NCI-H345 (cell line): ENCODE results near the gene IGFBP1.

Experiments
- DNase-seq: peaks from one replicate; lab custom pipeline; 2025; lab: John Stamatoyannopoulos, UW

The IGFBP1 gene

GRCh38 chr7:45909561-45909960, 21.3 kb downstream of the IGFBP1 start:
- no peak for DNase-seq

GRCh38 chr7:45910855-45911254, 22.6 kb downstream of the IGFBP1 start:
- DNase-seq, result no peak

- no peak for DNase-seq
Observed at GRCh38 chr7:45911311-45911710, 23.0 kb downstream of the IGFBP1 start.

GRCh38 chr7:45912972-45913371, 24.7 kb downstream of the IGFBP1 start:
- DNase-seq, result no peak

- no peak for DNase-seq
Observed at GRCh38 chr7:45914911-45915310, 26.6 kb downstream of the IGFBP1 start.

- DNase-seq, result no peak
Observed at GRCh38 chr7:45915606-45916005, 27.3 kb downstream of the IGFBP1 start.

GRCh38 chr7:45917064-45917463, 28.8 kb downstream of the IGFBP1 start:
- no peak for DNase-seq

- DNase-seq, result peak; percentile 54
Observed at GRCh38 chr7:45917658-45918057, 29.4 kb downstream of the IGFBP1 start.

GRCh38 chr7:45918556-45918955, 30.3 kb downstream of the IGFBP1 start:
- DNase-seq, result no peak

- DNase-seq, result no peak
Observed at GRCh38 chr7:45919231-45919784, 31.0 kb downstream of the IGFBP1 start.

GRCh38 chr7:45919993-45920459, 31.7 kb downstream of the IGFBP1 start:
- DNase-seq, result no peak

GRCh38 chr7:45920502-45921380, 32.5 kb downstream of the IGFBP1 start, which contains the start of gene IGFBP3:
IGFBP3 (minus strand) TSS chr7:45921272; CDS start chr7:45921140, 132 bp downstream.
- peak; percentile 43 for DNase-seq

GRCh38 chr7:45921381-45921698, 33.1 kb downstream of the IGFBP1 start:
- no peak for DNase-seq

- peak; percentile 13 for DNase-seq
Observed at GRCh38 chr7:45921699-45922519, 33.6 kb downstream of the IGFBP1 start.

- DNase-seq, result no peak
Observed at GRCh38 chr7:45922810-45923209, 34.5 kb downstream of the IGFBP1 start.

- DNase-seq, result peak; percentile 45
Observed at GRCh38 chr7:45923290-45923689, 35.0 kb downstream of the IGFBP1 start.

GRCh38 chr7:45923818-45924217, 35.5 kb downstream of the IGFBP1 start:
- no peak for DNase-seq

GRCh38 chr7:45924283-45924682, 36.0 kb downstream of the IGFBP1 start:
- DNase-seq, result no peak

- DNase-seq, result no peak
Observed at GRCh38 chr7:45927721-45928120, 39.4 kb downstream of the IGFBP1 start.

- DNase-seq, result no peak
Observed at GRCh38 chr7:45930967-45931366, 42.7 kb downstream of the IGFBP1 start.

- DNase-seq, result no peak
Observed at GRCh38 chr7:45937301-45937700, 49.0 kb downstream of the IGFBP1 start.

GRCh38 chr7:45937862-45938261, 49.6 kb downstream of the IGFBP1 start:
- DNase-seq, result no peak
